HEK293T (cell line): ENCODE measurements around the gene EXOSC3.
A peak's percentile ranks its signal among the peaks of the same experiment; 100 is the strongest.
"Not testable (repeated sequence)": the region's sequence is repeated elsewhere in the genome, so short reads cannot be mapped to it uniquely, and the experiment has no call there.

ENCODE experiments used
- CTCF ChIA-PET: fragments of 350-600 bp; formaldehyde crosslinking; extraction: SDS; loops from one replicate; lab custom pipeline; 2021; ENCODE audit warnings: antibody characterized with exemption, inconsistent platforms; lab: Yijun Ruan, JAX
- POLR2A ChIA-PET: fragments of 350-600 bp; formaldehyde crosslinking; extraction: SDS; loops from one replicate; lab custom pipeline; 2020; ENCODE audit warnings: antibody characterized with exemption, inconsistent platforms; lab: Yijun Ruan, JAX
- DNase-seq: peaks from one replicate; pipeline ENCODE4 v3.0.0; 2012; ENCODE audit warnings: mixed read lengths; ENCODE audit errors: extremely low spot score
- ARNT ChIP-seq: fragments of 450-650 bp; IDR thresholded peaks from 2 replicates; pipeline ENCODE4 v1.6.1; 2017; ENCODE audit warnings: mild to moderate bottlenecking
- BHLHE40 ChIP-seq: fragments of 450-650 bp; IDR thresholded peaks from 2 replicates; pipeline ENCODE4 v1.6.1; 2016; ENCODE audit warnings: mild to moderate bottlenecking, moderate library complexity, borderline replicate concordance
- CTBP1 ChIP-seq: fragments of 450-650 bp; IDR thresholded peaks from 2 replicates; pipeline ENCODE4 v1.6.1; 2016; ENCODE audit warnings: borderline replicate concordance
- ELF4 ChIP-seq: fragments of 450-650 bp; IDR thresholded peaks from 2 replicates; pipeline ENCODE4 v1.6.1; 2017; ENCODE audit warnings: antibody characterized with exemption
- FOXA1 ChIP-seq: fragments of 450-650 bp; IDR thresholded peaks from 2 replicates; pipeline ENCODE4 v1.6.1; 2016; ENCODE audit warnings: mild to moderate bottlenecking
- FOXK2 ChIP-seq: fragments of 450-650 bp; IDR thresholded peaks from 2 replicates; pipeline ENCODE4 v1.6.1; 2016; ENCODE audit warnings: mild to moderate bottlenecking
- FOXM1 ChIP-seq: fragments of 450-650 bp; IDR thresholded peaks from 2 replicates; pipeline ENCODE4 v1.6.1; 2017; ENCODE audit warnings: mild to moderate bottlenecking, borderline replicate concordance
- HDGF ChIP-seq: fragments of 450-650 bp; IDR thresholded peaks from 2 replicates; pipeline ENCODE4 v1.6.1; 2017; ENCODE audit warnings: antibody characterized with exemption, borderline replicate concordance
- L3MBTL2 ChIP-seq: fragments of 450-650 bp; conservative IDR thresholded peaks from 2 replicates; pipeline ENCODE4 v1.6.1; 2016; ENCODE audit warnings: mild to moderate bottlenecking
- LEF1 ChIP-seq: fragments of 450-650 bp; IDR thresholded peaks from 2 replicates; pipeline ENCODE4 v1.6.1; 2017; ENCODE audit warnings: mild to moderate bottlenecking, borderline replicate concordance
- NFRKB ChIP-seq: fragments of 450-650 bp; IDR thresholded peaks from 2 replicates; pipeline ENCODE4 v1.6.1; 2016; ENCODE audit warnings: mild to moderate bottlenecking, moderate library complexity
- PKNOX1 ChIP-seq: fragments of 450-650 bp; IDR thresholded peaks from 2 replicates; pipeline ENCODE4 v1.6.1; 2016
- SP1 ChIP-seq: fragments of 450-650 bp; IDR thresholded peaks from 2 replicates; pipeline ENCODE4 v1.6.1; 2017
- SUZ12 ChIP-seq: fragments of 450-650 bp; IDR thresholded peaks from 2 replicates; pipeline ENCODE4 v1.6.1; 2016; ENCODE audit warnings: mild to moderate bottlenecking
- TARDBP ChIP-seq: fragments of 450-650 bp; IDR thresholded peaks from 2 replicates; pipeline ENCODE4 v1.6.1; 2016
- ZNF384 ChIP-seq: fragments of 450-650 bp; IDR thresholded peaks from 2 replicates; pipeline ENCODE4 v1.6.1; 2016

EXOSC3 gene

GRCh38 chr9:37761511-37761910 lies 23.4 kb downstream of the EXOSC3 start:
- POLR2A ChIA-PET: no interaction called here
- TF ChIP-seq TARDBP (no peak), ZNF384 (no peak), L3MBTL2 (no peak), FOXK2 (no peak), BHLHE40 (no peak), NFRKB (no peak), PKNOX1 (no peak), ARNT (no peak), SP1 (no peak), HDGF (no peak), SUZ12 (no peak), FOXM1 (no peak), ELF4 (no peak), CTBP1 (no peak), FOXA1 (no peak), LEF1 (no peak)
- DNase-seq: no peak
- CTCF ChIA-PET: no interaction called here

GRCh38 chr9:37760416-37761161 lies 24.3 kb downstream of the EXOSC3 start:
- CTCF ChIA-PET: no interaction called here
- POLR2A ChIA-PET: interaction anchor here (1.4 kb wide), 1 partner anchor 24 kb away, joined by 3 read pairs; the partner anchor contains the start of gene EXOSC3
- no peak for DNase-seq
- no peak for TF ChIP-seq FOXM1

- POLR2A ChIA-PET: no interaction called here
- TF ChIP-seq CTBP1: no peak
- TF ChIP-seq FOXK2: no peak
- no peak for TF ChIP-seq ARNT
- TF ChIP-seq SUZ12: no peak
- no peak for TF ChIP-seq TARDBP
- TF ChIP-seq LEF1: no peak
- TF ChIP-seq FOXA1: no peak
- TF ChIP-seq HDGF: no peak
- no peak for TF ChIP-seq BHLHE40
- TF ChIP-seq SP1: no peak
- no peak for TF ChIP-seq PKNOX1
- no peak for TF ChIP-seq FOXM1
- no peak for TF ChIP-seq ELF4
- no peak for TF ChIP-seq ZNF384
- TF ChIP-seq NFRKB: no peak
- CTCF ChIA-PET: no interaction called here
- no peak for DNase-seq
Observed at GRCh38 chr9:37758747-37759146, 26.1 kb downstream of the EXOSC3 start.

- peak; percentile 83 for DNase-seq
- POLR2A ChIA-PET: interaction anchor here (1.0 kb wide), 1 partner anchor 47 kb away, joined by 3 read pairs; the partner anchor contains the start of gene DCAF10
- CTCF ChIA-PET: no interaction called here
- TF ChIP-seq FOXK2 (no peak), L3MBTL2 (0 out of 2 replicates have a peak, but pooled peaks have one; percentile 11), FOXM1 (no peak), FOXA1 (no peak), LEF1 (no peak), PKNOX1 (no peak)
Observed at GRCh38 chr9:37753489-37754190, 31.2 kb downstream of the EXOSC3 start, which contains the start of gene TRMT10B. Gene TRMT10B (plus strand): TSS chr9:37753805. CDS start chr9:37761932, 8,127 bp downstream.

GRCh38 chr9:37752642-37753488 lies 32.0 kb downstream of the EXOSC3 start:
- TF ChIP-seq TARDBP (no peak), FOXM1 (no peak), LEF1 (no peak), L3MBTL2 (no peak), NFRKB (no peak), FOXK2 (no peak), SUZ12 (no peak), PKNOX1 (no peak), BHLHE40 (no peak), ARNT (no peak), FOXA1 (no peak), CTBP1 (no peak), ELF4 (no peak), ZNF384 (no peak)
- DNase-seq: no peak
- ChIA-PET CTCF (no interaction called here), POLR2A (interaction anchor here (1.0 to 1.2 kb wide), 2 partner anchors 18 to 48 kb away, joined by 3 read pairs; partner anchors contain the start of gene DCAF10)

- POLR2A ChIA-PET: interaction anchor here (1.2 kb wide), 1 partner anchor 18 kb away, joined by 3 read pairs; no protein-coding TSS in a partner anchor
- CTCF ChIA-PET: not testable (repeated sequence)
Observed at GRCh38 chr9:37752112-37752511, 32.8 kb downstream of the EXOSC3 start.

GRCh38 chr9:37751704-37752103 lies 33.2 kb downstream of the EXOSC3 start:
- DNase-seq, CTCF ChIA-PET, POLR2A ChIA-PET: not testable (repeated sequence)

More at GRCh38 chr9:37752112-37752511, 32.8 kb downstream of the EXOSC3 start:
- DNase-seq: not testable (repeated sequence)
